ENCODE results near the gene USP17L11. TPM values are rescaled to one million over a fixed set of nuclear protein-coding genes. Genes with fewer than 3 reads are reported as not detected.

USP17L11 gene
- total RNA-seq: not detected in 2 replicates

DNA sequence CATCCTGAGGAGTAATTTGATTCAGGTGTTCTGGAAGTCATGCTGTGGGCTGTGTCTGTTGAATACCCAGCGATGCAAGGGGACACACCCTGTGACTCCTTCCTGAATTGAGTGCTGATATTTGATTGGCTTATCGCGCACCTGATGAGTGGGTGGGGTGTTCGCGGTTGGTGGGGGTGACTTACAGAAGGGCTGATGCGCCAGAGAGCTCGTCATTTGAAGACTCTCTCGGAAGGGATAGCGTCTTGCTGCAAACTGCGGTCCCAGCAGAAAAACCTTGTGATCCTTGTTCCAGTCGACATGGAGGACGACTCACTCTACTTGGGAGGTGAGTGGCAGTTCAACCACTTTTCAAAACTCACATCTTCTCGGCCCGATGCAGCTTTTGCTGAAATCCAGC lies at the start of gene USP17L11:
Gene USP17L11, plus strand, starts transcription at position 301 of the 400 bp plus-strand sequence. Its CDS starts 0 bp downstream, at position 301.

GRCh38 chr4:9169791-9170459 lies 45.3 kb upstream of the USP17L11 start, which contains the start of gene FAM90A26:
TSS of gene FAM90A26 (plus strand) at chr4:9170409. CDS start at chr4:9173173, 2,764 bp downstream.

DNA sequence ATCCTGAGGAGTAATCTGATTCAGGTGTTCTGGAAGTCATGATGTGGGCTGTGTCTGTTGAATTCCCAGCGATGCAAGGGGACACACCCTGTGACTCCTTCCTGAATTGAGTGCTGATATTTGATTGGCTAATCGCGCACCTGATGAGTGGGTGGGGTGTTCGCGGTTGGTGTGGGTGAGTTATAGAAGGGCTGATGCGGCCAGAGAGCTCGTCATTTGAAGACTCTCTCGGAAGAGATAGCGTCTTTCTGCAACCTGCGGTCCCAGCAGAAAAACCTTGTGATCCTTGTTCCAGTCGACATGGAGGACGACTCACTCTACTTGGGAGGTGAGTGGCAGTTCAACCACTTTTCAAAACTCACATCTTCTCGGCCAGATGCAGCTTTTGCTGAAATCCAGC lies 4.8 kb upstream of the USP17L11 start, which contains the start of gene USP17L10:
Gene USP17L10, plus strand, starts transcription at position 301 of the 400 bp plus-strand sequence. Its CDS starts 0 bp downstream, at position 301.

GRCh38 chr4:9219852-9220251 lies 4.6 kb downstream of the USP17L11 start, which contains the start of gene USP17L12:
TSS of gene USP17L12 (plus strand) at chr4:9220152. CDS start at chr4:9220152, 0 bp downstream.

DNA sequence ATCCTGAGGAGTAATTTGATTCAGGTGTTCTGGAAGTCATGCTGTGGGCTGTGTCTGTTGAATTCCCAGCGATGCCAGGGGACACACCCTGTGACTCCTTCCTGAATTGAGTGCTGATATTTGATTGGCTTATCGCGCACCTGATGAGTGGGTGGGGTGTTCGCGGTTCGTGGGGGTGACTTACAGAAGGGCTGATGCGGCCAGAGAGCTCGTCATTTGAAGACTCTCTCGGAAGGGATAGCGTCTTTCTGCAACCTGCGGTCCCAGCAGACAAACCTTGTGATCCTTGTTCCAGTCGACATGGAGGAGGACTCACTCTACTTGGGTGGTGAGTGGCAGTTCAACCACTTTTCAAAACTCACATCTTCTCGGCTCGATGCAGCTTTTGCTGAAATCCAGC lies 9.4 kb downstream of the USP17L11 start, which contains the start of gene USP17L13:
Gene USP17L13, plus strand, starts transcription at position 301 of the 400 bp plus-strand sequence. Its CDS starts 0 bp downstream, at position 301.

GRCh38 chr4:9234085-9234484 lies 18.9 kb downstream of the USP17L11 start, which contains the start of gene USP17L15:
TSS of gene USP17L15 (plus strand) at chr4:9234385. CDS start at chr4:9234385, 0 bp downstream.

DNA sequence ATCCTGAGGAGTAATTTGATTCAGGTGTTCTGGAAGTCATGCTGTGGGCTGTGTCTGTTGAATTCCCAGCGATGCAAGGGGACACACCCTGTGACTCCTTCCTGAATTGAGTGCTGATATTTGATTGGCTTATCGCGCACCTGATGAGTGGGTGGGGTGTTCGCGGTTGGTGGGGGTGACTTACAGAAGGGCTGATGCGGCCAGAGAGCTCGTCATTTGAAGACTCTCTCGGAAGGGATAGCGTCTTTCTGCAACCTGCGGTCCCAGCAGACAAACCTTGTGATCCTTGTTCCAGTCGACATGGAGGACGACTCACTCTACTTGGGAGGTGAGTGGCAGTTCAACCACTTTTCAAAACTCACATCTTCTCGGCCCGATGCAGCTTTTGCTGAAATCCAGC lies 28.4 kb downstream of the USP17L11 start, which contains the start of gene USP17L17:
Gene USP17L17, plus strand, starts transcription at position 301 of the 400 bp plus-strand sequence. Its CDS starts 0 bp downstream, at position 301.

DNA sequence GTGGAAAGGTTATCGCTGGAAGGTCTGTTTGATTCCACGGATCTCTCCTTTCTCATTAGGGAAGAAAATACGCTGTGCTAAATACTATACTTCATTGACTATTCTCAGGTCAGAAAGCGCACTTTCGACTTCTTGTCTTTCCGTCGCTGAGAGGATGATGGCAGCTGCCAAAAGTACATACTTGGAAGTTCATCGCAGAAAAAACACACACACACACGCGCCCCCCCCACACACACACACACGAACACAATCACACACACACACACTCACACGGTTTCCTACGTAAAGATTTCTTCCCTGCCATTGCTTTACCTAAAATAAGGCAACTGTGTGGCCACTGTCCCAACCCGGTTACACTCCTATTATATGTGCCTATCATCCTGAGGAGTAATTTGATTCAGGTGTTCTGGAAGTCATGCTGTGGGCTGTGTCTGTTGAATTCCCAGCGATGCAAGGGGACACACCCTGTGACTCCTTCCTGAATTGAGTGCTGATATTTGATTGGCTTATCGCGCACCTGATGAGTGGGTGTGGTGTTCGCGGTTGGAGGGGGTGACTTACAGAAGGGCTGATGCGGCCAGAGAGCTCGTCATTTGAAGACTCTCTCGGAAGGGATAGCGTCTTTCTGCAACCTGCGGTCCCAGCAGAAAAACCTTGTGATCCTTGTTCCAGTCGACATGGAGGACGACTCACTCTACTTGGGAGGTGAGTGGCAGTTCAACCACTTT lies 32.9 kb downstream of the USP17L11 start, which contains the start of gene USP17L18:
Gene USP17L18, plus strand, starts transcription at position 678 of the 728 bp plus-strand sequence. Its CDS starts 0 bp downstream, at position 678.

DNA sequence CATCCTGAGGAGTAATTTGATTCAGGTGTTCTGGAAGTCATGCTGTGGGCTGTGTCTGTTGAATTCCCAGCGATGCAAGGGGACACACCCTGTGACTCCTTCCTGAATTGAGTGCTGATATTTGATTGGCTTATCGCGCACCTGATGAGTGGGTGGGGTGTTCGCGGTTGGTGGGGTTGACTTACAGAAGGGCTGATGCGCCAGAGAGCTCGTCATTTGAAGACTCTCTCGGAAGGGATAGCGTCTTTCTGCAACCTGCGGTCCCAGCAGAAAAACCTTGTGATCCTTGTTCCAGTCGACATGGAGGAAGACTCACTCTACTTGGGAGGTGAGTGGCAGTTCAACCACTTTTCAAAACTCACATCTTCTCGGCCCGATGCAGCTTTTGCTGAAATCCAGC lies 37.9 kb downstream of the USP17L11 start, which contains the start of gene USP17L19:
Gene USP17L19, plus strand, starts transcription at position 301 of the 400 bp plus-strand sequence. Its CDS starts 0 bp downstream, at position 301.

GRCh38 chr4:9257824-9258223 lies 42.6 kb downstream of the USP17L11 start, which contains the start of gene USP17L20:
TSS of gene USP17L20 (plus strand) at chr4:9258124. CDS start at chr4:9258124, 0 bp downstream.

GRCh38 chr4:9262572-9262971 lies 47.4 kb downstream of the USP17L11 start, which contains the start of gene USP17L21:
TSS of gene USP17L21 (plus strand) at chr4:9262872. CDS start at chr4:9262872, 0 bp downstream.

Other genes starting within 250 kb of the USP17L11 start
- not detected in 2 replicates for gene FAM90A26, start 45.0 kb upstream of the USP17L11 start, total RNA-seq
- not detected in 2 replicates for gene USP17L10, start 4.7 kb upstream of the USP17L11 start, total RNA-seq
- not detected in 2 replicates for gene USP17L12, start 4.7 kb downstream of the USP17L11 start, total RNA-seq
- gene USP17L13, start 9.5 kb downstream of the USP17L11 start, total RNA-seq: not detected in 2 replicates
- gene USP17L15, start 19.0 kb downstream of the USP17L11 start, total RNA-seq: not detected in 2 replicates
- not detected in 2 replicates for gene USP17L17, start 28.5 kb downstream of the USP17L11 start, total RNA-seq
- gene USP17L18, start 33.2 kb downstream of the USP17L11 start, total RNA-seq: not detected in 2 replicates
- gene USP17L19, start 38.0 kb downstream of the USP17L11 start, total RNA-seq: not detected in 2 replicates
- gene USP17L20, start 42.7 kb downstream of the USP17L11 start, total RNA-seq: not detected in 2 replicates
- gene USP17L21, start 47.5 kb downstream of the USP17L11 start, total RNA-seq: not detected in 2 replicates
- gene USP17L22, start 52.2 kb downstream of the USP17L11 start, total RNA-seq: not detected in 2 replicates
- gene USP17L24, start 109.8 kb downstream of the USP17L11 start, total RNA-seq: not detected in 2 replicates
- gene USP17L25, start 114.5 kb downstream of the USP17L11 start, total RNA-seq: not detected in 2 replicates
- gene USP17L26, start 119.3 kb downstream of the USP17L11 start, total RNA-seq: not detected in 2 replicates
- not detected in 2 replicates for gene USP17L5, start 124.0 kb downstream of the USP17L11 start, total RNA-seq
- gene USP17L27, start 128.7 kb downstream of the USP17L11 start, total RNA-seq: not detected in 2 replicates
- not detected in 2 replicates for gene USP17L28, start 133.5 kb downstream of the USP17L11 start, total RNA-seq
- gene USP17L29, start 138.2 kb downstream of the USP17L11 start, total RNA-seq: not detected in 2 replicates
- not detected in 2 replicates for gene USP17L30, start 147.7 kb downstream of the USP17L11 start, total RNA-seq
- not detected in 2 replicates for gene DEFB131A, start 229.0 kb downstream of the USP17L11 start, total RNA-seq

Data from airway epithelial cell (primary cell).